Posterior cingulate gyrus (tissue), 11 donors: Measurements from ENCODE around the gene TMEM132D.

Source experiments
- DNase-seq, 10 donors: peaks; one replicate each; pipeline versions ENCODE4 v3.0.0 to v3.0.0-alpha.2; 2020 to 2021; ENCODE audit warnings: mixed read lengths in 3 of 10
- intact Hi-C: fragments of 100-400 bp; cut with DNase I; formaldehyde crosslinking; loops from one replicate; pipeline ENCODE4 v1.15.1; 2023

Gene TMEM132D

DNA sequence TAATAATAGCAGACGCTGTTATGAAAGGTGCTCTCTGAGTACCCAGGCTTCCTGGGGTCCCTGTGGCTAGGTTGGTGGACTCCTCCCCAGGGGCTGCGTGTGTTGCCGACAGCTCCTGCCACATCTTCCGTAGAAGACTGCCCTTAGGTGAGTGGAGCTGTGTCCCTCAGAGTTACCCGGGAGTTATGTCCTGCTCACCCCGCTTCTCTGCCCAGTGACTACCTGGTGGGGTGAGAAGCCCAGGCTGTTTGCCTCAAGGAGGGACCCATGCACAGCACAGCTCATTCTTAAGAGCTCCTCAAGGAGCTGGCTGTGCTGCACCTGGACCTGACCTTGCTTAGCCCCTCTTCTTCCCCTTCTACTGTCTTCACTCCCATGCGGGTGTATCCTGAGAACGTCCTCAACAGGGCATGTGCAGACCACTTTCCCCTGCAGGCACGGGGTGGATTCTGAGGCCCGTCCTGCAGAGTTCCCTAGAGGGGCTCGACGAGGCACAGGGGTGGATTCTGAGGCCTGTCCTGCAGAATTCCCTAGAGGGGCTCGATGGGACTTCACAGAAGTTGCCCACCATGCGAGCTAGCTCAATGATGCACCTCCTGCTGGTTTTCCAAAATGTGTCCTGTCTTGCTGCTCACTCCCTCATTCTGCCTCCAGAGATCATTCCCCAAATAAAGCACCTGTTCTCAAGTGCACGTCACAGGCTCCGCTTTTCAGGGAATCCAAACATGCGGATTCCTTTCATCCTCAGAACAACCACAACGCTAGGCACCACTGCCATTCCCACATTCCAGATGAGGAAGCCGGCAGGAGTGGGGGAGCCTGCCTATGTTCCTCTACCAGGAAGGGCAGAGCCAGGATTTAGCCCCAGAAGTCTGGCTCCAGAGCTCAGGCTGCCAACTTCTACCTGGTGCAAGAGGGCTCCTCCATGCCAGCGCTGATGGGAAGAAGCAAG is 818.7 kb downstream of the TMEM132D start:
- peak in 1 of 10 donors; percentile 25 for DNase-seq
- intact Hi-C loops: no loop called here

DNA sequence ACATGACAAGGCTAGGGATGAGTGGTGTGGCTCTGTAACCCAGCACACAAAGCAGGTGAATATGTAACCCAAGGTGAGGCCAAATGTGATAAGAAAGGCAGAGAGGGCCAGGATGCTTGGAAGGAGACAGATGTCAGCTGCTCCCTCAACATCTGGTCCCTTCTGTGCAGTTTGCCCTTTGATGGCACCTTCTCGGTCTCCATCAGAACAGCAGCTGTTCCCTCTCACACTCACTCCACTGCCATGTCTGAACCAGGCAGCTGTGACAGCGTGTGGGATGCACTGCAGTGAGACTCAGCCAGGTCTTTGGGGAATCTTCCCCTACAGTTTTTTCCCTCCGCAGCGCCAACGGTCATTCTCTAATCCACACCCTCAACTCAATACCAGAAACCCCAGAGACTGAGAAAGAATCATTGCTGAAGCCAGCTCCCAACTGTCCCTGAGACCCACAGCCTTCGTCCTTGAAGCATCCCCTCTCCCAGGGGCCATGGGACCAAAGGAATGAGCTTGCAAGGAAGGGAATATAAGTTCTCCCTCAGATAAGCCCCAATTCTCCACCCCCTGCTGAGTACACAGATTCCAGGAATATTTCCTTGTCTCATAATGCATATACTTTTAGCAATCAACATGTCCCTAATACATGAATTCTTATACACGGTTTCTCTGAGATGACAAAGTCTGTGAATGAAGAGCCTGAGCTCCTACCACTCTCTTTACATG is 820.5 kb downstream of the TMEM132D start:
- peak in 1 of 10 donors; percentile 59 for DNase-seq
- intact Hi-C loops: no loop called here

DNA sequence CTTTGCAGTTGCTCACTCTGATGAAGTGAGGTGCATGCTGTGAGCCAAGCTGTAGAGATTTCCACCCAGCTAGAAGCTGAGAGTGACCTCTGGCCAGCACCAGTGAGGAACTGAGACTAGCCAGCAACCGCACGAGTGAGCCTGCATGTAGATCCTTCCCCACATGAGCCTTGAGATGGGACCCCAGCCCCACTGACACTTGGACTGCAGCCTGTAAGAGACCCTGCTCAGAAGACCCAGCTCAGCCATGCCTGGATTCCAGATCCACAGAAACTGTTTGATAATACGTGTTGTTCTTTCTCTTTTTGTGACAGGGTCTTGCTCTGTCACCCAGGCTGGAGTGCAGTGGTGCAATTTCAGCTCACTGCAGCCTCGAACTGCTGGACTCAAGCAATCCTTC is 821.4 kb downstream of the TMEM132D start:
- intact Hi-C loops: no loop called here
- DNase-seq: peak in 1 of 10 donors; percentile 25

DNA sequence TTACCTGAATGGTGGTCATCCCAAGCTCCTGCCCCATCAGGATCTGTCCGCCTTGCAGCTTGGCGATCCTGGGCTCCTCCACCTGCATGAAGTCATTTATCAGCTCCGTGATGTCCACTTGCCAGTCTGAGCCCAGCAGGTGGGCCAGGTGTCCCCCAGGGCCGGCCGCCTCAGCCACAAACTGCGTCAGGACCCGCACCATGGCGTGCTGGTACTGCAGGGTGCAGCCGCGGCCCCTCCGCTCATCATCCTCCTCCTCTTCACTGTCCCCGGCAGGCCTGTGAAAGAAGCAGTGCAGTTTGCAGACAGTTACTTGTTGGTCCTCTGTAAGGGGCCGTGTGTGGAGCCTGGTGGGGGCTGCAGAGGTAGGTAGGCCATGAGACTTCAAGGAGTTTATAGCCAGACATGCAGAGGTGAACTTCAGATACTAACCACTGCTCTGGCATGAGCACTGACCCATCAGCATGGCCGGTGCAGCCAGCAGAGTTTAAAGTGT is 822.0 kb downstream of the TMEM132D start:
- peak in 1 of 10 donors; percentile 74 for DNase-seq
- intact Hi-C loops: no loop called here

DNA sequence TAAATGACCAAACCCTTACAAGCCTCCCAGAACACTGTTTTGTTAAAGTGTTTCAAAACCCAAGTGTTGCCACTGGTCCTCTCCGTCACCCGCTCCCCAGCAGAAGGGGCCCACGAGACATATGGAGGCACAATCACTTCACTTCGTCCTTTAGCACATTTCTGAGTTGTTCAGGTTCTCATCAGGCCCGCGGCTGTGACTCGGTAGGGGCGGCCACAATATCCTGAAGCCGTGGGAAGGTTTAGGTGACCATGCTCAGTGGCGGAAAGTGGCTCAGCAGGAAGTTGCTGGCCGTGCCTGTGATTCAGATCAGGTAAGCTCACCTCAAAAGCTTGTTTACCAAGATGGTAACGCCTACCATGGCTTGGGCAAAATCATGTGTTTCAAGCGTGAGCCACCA is 823.0 kb downstream of the TMEM132D start:
- peak in 1 of 10 donors; percentile 60 for DNase-seq
- intact Hi-C loops: no loop called here

DNA sequence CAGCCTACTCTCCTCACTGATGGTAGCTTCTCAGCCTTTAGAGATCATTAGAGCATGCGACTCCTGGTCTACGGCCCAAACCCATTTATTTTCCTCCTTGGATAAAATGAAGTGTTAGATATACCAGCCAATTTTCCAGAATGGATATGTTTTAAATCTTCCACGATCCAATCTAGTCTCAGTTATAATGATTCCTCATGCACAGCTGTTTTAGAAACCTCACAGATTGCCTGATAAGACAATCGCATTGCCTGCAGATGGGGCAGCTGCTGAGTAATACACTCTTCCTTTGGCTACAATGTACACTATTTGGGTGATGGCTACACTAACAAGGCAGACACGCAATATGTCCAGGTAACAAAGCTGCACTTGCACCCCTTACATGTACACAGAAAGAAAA is 823.4 kb downstream of the TMEM132D start:
- intact Hi-C loops: no loop called here
- peak in 1 of 10 donors; percentile 10 for DNase-seq

DNA sequence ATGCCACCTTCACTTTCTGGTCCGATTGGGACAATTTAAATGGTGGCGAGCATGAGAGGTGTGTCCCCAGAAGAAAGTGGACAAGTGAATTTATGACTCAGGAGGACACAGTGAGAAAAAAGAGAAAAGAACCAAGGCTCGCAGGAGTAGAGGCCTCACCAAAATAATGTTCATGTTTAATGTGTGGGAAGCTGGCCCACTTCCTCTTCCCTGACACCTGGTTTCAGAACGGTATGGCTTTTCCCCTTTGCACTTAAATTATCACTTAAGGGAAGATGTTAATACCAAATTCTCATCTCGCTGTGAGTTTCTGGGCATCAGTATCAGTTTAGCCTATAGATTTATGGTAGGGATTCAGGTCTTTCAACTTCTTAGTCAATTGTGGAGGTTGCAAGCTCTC is 824.1 kb downstream of the TMEM132D start:
- intact Hi-C loops: no loop called here
- no peak for DNase-seq

DNA sequence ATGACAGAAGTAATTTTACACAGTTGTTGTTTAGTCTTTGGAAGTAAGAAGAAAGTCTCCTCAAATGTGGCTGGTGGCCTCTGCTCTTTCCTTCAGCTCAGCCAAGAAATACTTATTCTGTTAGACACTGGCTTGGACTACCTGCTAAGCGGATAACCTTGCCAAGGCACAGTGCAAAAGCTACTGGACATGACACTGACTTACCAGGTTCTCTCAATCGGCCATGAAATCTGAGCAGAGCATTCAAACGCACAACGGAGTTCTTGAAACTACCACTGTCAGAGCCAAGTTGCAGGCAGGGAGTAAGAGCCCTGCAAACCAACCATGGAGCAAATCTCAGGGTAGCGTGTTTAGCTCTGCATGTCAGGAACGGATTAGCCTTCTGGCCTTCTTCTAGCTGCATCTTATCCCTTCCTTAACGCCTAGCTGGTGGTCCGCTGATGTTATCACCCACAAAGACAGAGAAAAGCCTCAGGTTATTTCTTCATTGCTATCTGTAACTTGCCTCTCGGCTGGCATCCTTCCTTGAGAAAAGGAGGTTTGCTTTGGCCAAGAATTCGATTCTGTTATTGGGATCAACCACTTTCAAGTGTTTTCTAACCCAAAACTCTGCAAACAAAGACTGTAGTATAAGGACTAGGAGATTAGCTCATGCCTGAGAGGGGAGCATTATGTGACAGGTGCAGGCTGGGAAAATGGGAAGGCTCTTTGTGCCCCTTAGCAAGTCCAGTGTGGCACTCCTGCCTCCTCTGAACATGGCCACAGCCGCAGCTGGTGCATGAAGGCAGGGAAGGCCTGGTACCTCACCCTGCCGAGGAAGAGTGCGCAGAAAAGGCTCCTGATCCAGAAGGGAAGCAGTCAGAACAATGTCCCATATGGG is 827.1 kb downstream of the TMEM132D start:
- intact Hi-C loops: no loop called here
- DNase-seq: no peak

DNA sequence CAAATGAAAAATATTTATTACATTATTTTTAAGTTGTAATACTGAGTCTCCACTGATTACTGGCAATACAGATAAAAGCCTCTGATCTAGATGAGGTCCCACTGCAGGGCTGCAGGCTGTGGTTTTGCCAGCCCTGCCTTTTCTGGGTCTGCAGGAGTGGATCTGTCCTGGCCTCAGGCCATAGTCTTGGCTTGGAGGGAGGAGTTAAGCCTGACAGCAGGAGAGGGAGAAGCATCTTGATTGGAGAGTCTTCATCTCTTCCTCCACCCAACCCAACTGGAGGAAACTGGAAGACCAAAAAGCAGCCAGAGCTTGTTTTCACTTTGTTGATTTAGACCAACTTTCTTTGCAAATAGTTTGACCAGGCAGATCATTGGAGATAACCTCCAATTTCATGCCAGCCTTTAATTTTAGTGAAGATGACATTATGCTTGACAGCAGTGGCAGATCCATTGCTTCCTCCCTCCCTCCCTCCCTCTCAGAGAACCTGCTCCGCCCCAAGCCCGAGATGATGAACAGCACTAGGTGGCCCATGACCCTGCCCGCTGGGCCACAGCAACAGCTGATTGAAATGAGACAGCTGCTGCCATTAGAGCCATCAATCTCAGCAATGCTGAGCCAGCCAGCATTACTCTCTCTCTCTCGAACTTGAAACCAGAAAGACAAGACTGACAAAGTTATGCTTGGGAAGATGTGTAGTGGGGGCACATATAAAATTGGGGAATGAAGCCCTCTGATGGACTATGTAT is 828.2 kb downstream of the TMEM132D start:
- DNase-seq: no peak
- intact Hi-C loops: no loop called here

DNA sequence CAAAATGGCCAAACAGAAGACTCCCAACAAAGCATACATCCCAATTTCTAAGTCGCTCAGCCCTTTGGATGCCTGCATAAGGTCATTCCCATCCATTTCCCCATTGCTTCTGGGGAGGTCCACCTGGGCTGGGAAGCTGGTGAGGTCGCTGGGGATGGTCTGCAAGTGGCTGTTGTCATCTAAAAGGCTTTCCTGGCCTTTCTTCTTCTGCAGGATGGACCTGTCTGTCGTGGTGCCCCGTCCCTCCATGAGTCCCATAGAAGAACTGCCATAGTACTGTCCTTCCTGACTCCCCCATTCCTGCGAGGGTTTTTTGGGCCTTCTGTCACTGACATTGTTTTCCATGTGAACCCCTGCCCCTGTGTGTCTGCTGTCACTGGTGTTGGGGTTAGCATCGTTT is 829.4 kb downstream of the TMEM132D start:
- no peak for DNase-seq
- intact Hi-C loops: no loop called here

DNA sequence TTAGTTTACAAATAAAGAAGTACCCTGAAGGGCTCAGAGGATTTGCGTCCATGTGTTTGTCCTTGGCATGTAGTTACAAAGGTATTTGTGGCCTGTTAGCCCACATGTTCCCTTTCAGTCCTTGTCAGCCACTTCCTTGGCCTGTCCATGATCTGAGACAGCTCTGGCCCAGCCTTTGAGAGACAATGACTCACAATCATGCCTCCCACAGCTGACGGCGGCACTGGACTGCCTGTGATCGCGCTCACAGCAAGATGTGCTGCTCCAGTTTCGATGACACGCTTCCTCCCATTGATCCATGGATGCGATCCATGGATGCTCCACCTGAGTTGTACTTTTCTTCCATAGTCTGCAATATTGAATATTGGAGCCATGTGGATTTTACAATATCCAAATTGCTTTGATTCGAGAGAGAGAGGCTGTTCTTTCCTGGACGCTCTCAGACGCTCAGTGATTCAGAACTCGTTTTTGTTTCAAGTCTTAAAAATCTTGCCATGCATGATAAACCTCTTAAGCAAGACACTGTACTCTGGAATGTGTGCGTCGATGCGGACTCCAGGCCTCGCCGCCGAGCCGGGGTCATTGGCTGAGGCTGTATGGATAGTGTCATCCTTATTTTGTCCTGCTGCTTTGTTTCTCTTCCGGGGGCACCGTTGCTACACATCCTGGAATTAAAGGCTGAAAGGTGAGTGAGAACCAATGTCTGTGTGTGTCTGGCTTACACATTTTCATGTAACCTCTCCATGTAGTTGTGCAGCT is 830.5 kb downstream of the TMEM132D start:
- peak in 1 of 10 donors; percentile 86 for DNase-seq
- intact Hi-C loops: no loop called here

DNA sequence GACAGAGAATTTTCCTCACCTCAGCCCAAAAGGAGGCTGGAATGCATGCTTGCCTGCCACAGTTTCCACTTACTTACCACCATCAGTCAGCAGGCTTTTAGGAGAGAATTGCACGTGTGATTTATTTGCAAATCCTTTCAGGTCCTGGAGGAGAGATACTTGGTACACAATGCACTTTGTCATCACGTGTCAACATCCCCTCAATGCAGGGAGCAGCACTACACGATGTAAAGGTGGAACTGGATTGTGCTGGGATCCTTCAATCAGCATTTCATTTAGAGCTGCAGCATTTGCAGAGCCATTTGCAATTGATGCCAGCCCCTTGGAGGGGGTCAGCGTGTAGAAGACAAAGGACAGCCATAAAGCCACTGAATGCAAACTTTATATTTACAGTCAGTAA is 832.5 kb downstream of the TMEM132D start:
- intact Hi-C loops: no loop called here
- DNase-seq: no peak

DNA sequence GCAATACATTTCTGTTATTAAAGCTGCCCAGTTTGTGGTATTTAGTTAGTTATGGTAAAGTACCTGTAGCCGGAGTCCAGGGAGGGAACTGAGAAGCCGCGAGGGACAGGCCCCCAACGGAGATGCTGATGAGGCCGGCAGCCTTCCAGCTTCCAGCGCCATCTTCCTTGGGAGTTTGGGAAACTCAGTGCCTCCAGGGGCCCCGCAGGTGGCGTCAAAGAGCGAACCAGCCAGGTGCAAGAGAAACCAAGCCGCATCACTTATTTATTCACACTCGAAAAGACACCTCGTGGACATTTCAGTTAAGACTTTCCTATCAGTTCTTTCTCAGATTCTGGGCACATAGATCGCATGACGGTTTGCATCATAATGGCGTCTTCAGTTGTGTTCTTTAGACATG is 833.9 kb downstream of the TMEM132D start:
- intact Hi-C loops: no loop called here
- no peak for DNase-seq

DNA sequence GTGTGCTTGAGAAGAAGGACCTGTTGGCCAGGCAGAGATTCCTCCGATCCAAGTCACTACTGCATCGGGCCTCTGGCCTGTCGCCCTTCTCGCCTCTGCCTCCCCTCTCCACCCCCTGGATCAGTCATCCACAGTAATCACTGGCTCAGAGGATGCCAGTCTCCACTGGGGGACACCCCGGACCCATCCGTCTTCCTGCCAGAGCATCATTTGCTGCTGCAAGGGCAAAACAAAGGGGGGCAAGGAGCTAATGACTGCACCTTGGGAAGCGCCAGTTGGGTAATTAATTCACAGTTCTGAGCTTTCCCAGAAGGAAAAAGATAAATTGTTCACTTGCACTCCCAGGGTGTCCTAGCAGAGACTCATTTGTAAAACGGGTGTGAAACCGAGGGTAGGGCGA is 835.1 kb downstream of the TMEM132D start:
- DNase-seq: no peak
- intact Hi-C loops: no loop called here

DNA sequence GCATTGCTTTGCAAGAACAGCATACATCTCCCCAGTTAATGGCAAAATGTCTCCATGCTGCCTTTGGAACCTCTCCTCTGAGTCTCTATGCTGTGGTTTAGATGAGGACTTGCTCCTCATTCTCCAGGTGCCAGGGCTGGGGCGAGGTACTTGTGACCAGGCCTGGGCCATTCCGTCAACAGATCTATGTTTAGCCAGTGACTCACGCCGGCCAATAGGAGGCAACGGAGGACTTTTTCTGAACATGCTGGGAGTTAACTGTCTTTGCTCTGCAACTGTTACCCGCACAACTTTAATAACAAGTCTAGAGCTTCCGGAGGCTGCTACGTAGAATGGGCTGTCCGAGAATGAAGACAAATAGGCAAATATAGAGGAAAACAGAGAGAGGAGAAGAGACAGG is 836.3 kb downstream of the TMEM132D start:
- peak in 1 of 10 donors; percentile 31 for DNase-seq

DNA sequence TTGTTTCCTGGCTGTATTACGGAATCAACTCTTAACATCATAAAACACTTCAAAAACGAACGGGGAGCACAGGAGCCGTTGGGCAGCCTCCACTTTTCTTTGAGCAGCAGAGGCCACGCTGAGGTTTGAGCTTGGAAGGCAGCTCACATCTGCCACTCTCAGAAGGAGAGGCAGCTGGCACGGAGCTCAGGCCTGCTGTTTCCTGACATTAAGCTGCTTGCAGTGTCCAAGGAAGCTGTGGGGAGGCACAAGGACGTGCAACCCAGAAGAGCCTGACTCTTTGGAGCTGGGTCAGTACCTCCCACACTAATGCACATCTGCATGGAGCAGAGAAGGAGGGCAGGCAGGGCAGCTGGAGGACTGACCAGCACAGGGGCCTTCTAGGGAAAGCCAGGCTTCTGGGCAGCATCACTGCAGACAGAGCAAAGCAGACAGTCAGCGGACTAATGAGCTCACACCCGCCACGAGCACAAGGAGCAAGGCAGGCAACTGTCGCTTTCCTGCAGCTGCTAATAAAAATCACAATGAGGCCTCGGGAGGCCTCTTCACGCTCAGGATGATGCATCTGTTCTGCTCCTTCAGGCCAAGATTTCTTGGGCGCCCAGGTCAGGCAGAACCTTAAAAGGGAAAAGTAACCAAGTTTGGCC is 839.5 kb downstream of the TMEM132D start:
- intact Hi-C loops: no loop called here
- DNase-seq: no peak

More for the DNA sequence above, 836.3 kb downstream of the TMEM132D start:
- intact Hi-C loops: no loop called here

DNA sequence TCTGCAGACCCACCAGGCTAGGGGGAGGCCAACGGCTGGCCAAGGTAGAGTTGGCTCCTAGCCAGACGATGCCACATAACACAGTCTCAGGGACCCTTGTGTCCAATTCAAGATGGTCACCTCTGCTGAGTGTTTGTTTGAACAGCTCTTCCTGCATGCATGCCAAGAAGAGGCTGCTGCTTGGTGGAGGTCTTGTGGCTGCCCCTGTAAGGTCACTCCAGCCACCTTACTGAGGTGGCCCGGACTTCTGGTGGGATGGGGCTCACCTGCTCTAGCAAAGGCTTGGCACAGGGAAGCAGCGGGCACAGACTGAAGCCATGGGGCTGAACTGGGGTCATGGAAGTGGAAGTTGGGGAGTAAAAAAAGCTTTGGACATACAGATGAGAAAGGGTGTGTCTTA is 840.2 kb downstream of the TMEM132D start:
- intact Hi-C loops: no loop called here
- DNase-seq: no peak

DNA sequence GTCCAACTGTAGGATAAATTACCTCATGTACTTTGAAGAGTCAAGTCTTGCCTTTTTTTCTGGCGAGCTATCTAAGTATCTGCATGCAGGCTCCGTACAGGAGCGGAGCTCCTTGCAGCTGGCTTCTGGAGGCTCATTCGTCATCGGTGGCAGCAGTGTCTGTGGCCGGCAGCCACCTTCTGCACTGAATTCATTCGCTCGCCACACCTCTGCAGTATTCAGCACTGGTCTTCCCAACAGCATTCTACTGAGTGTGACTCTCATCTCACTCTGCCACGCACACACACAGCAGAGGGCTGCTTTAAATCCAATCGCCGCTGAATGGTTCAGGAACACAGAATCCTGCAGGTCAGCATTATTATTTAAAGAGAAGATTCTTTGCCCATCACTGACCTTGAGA is 850.6 kb downstream of the TMEM132D start:
- no peak for DNase-seq
- intact Hi-C loops: no loop called here

DNA sequence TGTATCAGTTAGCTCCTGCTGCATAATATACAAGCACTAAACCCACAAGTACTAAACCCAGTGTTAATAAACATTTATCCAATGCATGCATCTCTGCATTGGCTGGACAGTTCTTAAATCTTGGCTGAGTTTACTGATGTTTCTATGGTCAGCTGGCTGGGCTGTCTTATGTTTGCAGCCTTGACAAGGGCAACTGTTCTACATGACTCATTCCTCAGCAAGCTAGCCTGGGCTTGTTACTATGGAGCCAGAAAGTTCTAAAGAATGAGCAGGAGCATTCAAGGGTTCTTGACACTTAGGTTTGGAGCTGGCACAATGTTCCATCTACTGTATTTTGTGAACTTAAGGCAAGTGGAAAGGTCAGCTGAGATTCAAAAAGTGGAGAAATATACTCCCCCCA is 851.5 kb downstream of the TMEM132D start:
- no peak for DNase-seq
- intact Hi-C loops: no loop called here
